Activated CD4-positive, alpha-beta memory T cell treated with anti-CD3 and anti-CD28 coated beads, Interleukin-2, amount 10 ng/mL, durations not matched to agents 7 days and 5 days (primary cell): ENCODE measurements around the gene ORC2. TPM values are rescaled to one million over a fixed set of nuclear protein-coding genes. Genes with fewer than 3 reads are reported as not detected.
"Not testable (repeated sequence)": the region's sequence is repeated elsewhere in the genome, so short reads cannot be mapped to it uniquely, and the experiment has no call there.

Experiments
- CTCF ChIA-PET: fragments of 350-600 bp; sonication (Branson Sonifier 250); formaldehyde crosslinking; loops from one replicate; lab custom pipeline; 2021; ENCODE audit warnings: antibody characterized with exemption, inconsistent platforms; lab: Charles Lee
- POLR2A ChIA-PET: fragments of 350-600 bp; sonication (Branson Sonifier 250); formaldehyde crosslinking; loops from one replicate; lab custom pipeline; 2021; ENCODE audit warnings: antibody characterized with exemption; lab: Charles Lee
- DNase-seq: peaks from one replicate; pipeline ENCODE4 v3.0.0-alpha.2; 2020
- H3K27ac Mint-ChIP-seq: one replicate; pipeline ENCODE4 v1.8.0; 2021; ENCODE audit warnings: mild to moderate bottlenecking, mixed read lengths
- H3K27me3 Mint-ChIP-seq: one replicate; pipeline ENCODE4 v1.8.0; 2021; ENCODE audit warnings: mixed read lengths
- H3K36me3 Mint-ChIP-seq: one replicate; pipeline ENCODE4 v1.8.0; 2021; ENCODE audit warnings: low read depth, mixed read lengths
- H3K4me1 Mint-ChIP-seq: one replicate; pipeline ENCODE4 v1.8.0; 2021; ENCODE audit warnings: mixed read lengths
- H3K4me3 Mint-ChIP-seq: one replicate; pipeline ENCODE4 v1.8.0; 2021; ENCODE audit warnings: mild to moderate bottlenecking, mixed read lengths
- H3K9me3 Mint-ChIP-seq: one replicate; pipeline ENCODE4 v1.8.0; 2021; ENCODE audit warnings: mixed read lengths
- total RNA-seq, 2 experiments: library from RNA; stranded (reverse); gene quantifications; one replicate each; pipeline ENCODE4 v1.2.3, GENCODE V29; 2021

Gene ORC2
- total RNA-seq, 2 experiments from 2014 or later: 50.8 to 51.6 TPM

GRCh38 chr2:200966770-200967169, 3.3 kb upstream of the ORC2 start:
- H3K4me1 Mint-ChIP-seq: peaks cover 53% of the 10 kb centered on the region

GRCh38 chr2:200964498-200964897, 1.0 kb upstream of the ORC2 start:
- Mint-ChIP-seq H3K9me3 (no peaks in the 10 kb centered on the region), H3K4me3 (peak overlapping the region; percentile 92), H3K4me1 (peaks cover 69% of the 10 kb centered on the region), H3K36me3 (peaks cover 23% of the 10 kb centered on the region), H3K27ac (peak overlapping the region; percentile 40), H3K27me3 (no peaks in the 10 kb centered on the region)
- POLR2A ChIA-PET: interaction anchor here (0.7 to 3.5 kb wide), 11 partner anchors 12 to 656 kb away, joined by 3 to 32 read pairs (median 10); partner anchors contain the start of genes CFLAR and CLK1
- no peak for DNase-seq
- CTCF ChIA-PET: interaction anchor here (0.6 to 3.6 kb wide), 9 partner anchors 10 to 268 kb away, joined by 3 to 54 read pairs (median 5); no protein-coding TSS in a partner anchor

More at GRCh38 chr2:200966770-200967169, 3.3 kb upstream of the ORC2 start:
- POLR2A ChIA-PET: interaction anchor here (0.8 to 2.5 kb wide), 5 partner anchors 10 to 216 kb away, joined by 3 to 7 read pairs (median 4); partner anchors contain the start of genes CASP10 and CLK1
- Mint-ChIP-seq H3K4me3 (no peak overlapping the region), H3K36me3 (peaks cover 23% of the 10 kb centered on the region), H3K9me3 (no peaks in the 10 kb centered on the region), H3K27ac (no peak overlapping the region), H3K27me3 (no peaks in the 10 kb centered on the region)
- no peak for DNase-seq
- CTCF ChIA-PET: interaction anchor here (1.0 to 1.8 kb wide), 4 partner anchors 12 to 192 kb away, joined by 5 to 6 read pairs (median 5); no protein-coding TSS in a partner anchor

- not testable (repeated sequence) for H3K27me3 Mint-ChIP-seq
Measured at GRCh38 chr2:200963918-200964252, 425 bp upstream of the ORC2 start.

GRCh38 chr2:200962811-200963123, 693 bp downstream of the ORC2 start:
- no peaks in the 10 kb centered on the region for H3K9me3 Mint-ChIP-seq
- no peak for DNase-seq
- peaks cover 27% of the 10 kb centered on the region for H3K36me3 Mint-ChIP-seq
- CTCF ChIA-PET: interaction anchor here (0.7 to 3.6 kb wide), 34 partner anchors 9 to 271 kb away, joined by 3 to 54 read pairs (median 5); partner anchors contain the start of genes CASP10, CFLAR, NIF3L1 and PPIL3
- H3K27me3 Mint-ChIP-seq: no peaks in the 10 kb centered on the region
- peak overlapping the region; percentile 92 for H3K4me3 Mint-ChIP-seq
- H3K27ac Mint-ChIP-seq: peak overlapping the region; percentile 86
- H3K4me1 Mint-ChIP-seq: peaks cover 69% of the 10 kb centered on the region
- POLR2A ChIA-PET: interaction anchor here (0.5 to 3.5 kb wide), 29 partner anchors 9 to 1350 kb away, joined by 3 to 32 read pairs (median 4); partner anchors contain the start of genes BZW1, CASP10, CFLAR and CLK1

More at GRCh38 chr2:200963918-200964252, 425 bp upstream of the ORC2 start:
- ChIA-PET CTCF (interaction anchor here (0.8 to 3.6 kb wide), 28 partner anchors 8 to 270 kb away, joined by 3 to 54 read pairs (median 6); partner anchors contain the start of genes CASP10, CFLAR, NIF3L1 and PPIL3), POLR2A (interaction anchor here (0.7 to 3.5 kb wide), 22 partner anchors 8 to 657 kb away, joined by 3 to 32 read pairs (median 4); partner anchors contain the start of genes CASP10, CFLAR, CLK1 and NIF3L1)
- H3K9me3 Mint-ChIP-seq, DNase-seq: not testable (repeated sequence)
- peaks cover 23% of the 10 kb centered on the region for H3K36me3 Mint-ChIP-seq
- peak overlapping the region; percentile 86 for H3K27ac Mint-ChIP-seq
- H3K4me1 Mint-ChIP-seq: peaks cover 72% of the 10 kb centered on the region
- peak overlapping the region; percentile 92 for H3K4me3 Mint-ChIP-seq

GRCh38 chr2:200961674-200962073, 1.8 kb downstream of the ORC2 start:
- no peak overlapping the region for H3K4me3 Mint-ChIP-seq
- ChIA-PET CTCF (interaction anchor here (3.6 kb wide), 1 partner anchor 106 kb away, joined by 54 read pairs; no protein-coding TSS in a partner anchor), POLR2A (no interaction called here)
- H3K27ac Mint-ChIP-seq: no peak overlapping the region
- no peaks in the 10 kb centered on the region for H3K9me3 Mint-ChIP-seq
- H3K27me3 Mint-ChIP-seq: no peaks in the 10 kb centered on the region
- peaks cover 32% of the 10 kb centered on the region for H3K36me3 Mint-ChIP-seq
- H3K4me1 Mint-ChIP-seq: peaks cover 64% of the 10 kb centered on the region
- no peak for DNase-seq

GRCh38 chr2:200950378-200950777, 13.1 kb downstream of the ORC2 start:
- H3K36me3 Mint-ChIP-seq: peaks cover 42% of the 10 kb centered on the region
- POLR2A ChIA-PET: interaction anchor here (1.2 kb wide), 2 partner anchors 10 to 122 kb away, joined by 3 to 5 read pairs; partner anchors contain the start of gene NDUFB3
- peaks cover 5% of the 10 kb centered on the region for H3K4me1 Mint-ChIP-seq
- no peak overlapping the region for H3K4me3 Mint-ChIP-seq
- CTCF ChIA-PET: interaction anchor here (0.9 kb wide), 1 partner anchor 13 kb away, joined by 4 read pairs; the partner anchor contains the start of gene ORC2
- no peak overlapping the region for H3K27ac Mint-ChIP-seq
- no peaks in the 10 kb centered on the region for H3K9me3 Mint-ChIP-seq
- no peaks in the 10 kb centered on the region for H3K27me3 Mint-ChIP-seq
- DNase-seq: no peak

- H3K27ac Mint-ChIP-seq: no peak overlapping the region
- peaks cover 28% of the 10 kb centered on the region for H3K4me1 Mint-ChIP-seq
Measured at GRCh38 chr2:200945395-200945729, 18.1 kb downstream of the ORC2 start.

GRCh38 chr2:200944467-200945394, 18.7 kb downstream of the ORC2 start:
- peaks cover 61% of the 10 kb centered on the region for H3K36me3 Mint-ChIP-seq
- peak; percentile 66 for DNase-seq
- H3K4me1 Mint-ChIP-seq: peaks cover 28% of the 10 kb centered on the region
- POLR2A ChIA-PET: interaction anchor here (0.6 to 3.0 kb wide), 4 partner anchors 19 to 225 kb away, joined by 3 to 17 read pairs (median 3); partner anchors contain the start of gene ORC2
- no peak overlapping the region for H3K4me3 Mint-ChIP-seq
- CTCF ChIA-PET: interaction anchor here (0.5 to 1.6 kb wide), 8 partner anchors 18 to 288 kb away, joined by 3 to 6 read pairs (median 4); partner anchors contain the start of genes HYCC2 and ORC2
- H3K9me3 Mint-ChIP-seq: no peaks in the 10 kb centered on the region
- H3K27me3 Mint-ChIP-seq: no peaks in the 10 kb centered on the region
- H3K27ac Mint-ChIP-seq: peak overlapping the region; percentile 31

More at GRCh38 chr2:200945395-200945729, 18.1 kb downstream of the ORC2 start:
- POLR2A ChIA-PET: interaction anchor here (0.9 to 3.0 kb wide), 3 partner anchors 18 to 224 kb away, joined by 3 to 17 read pairs (median 3); partner anchors contain the start of gene ORC2
- Mint-ChIP-seq H3K36me3 (peaks cover 60% of the 10 kb centered on the region), H3K9me3 (no peaks in the 10 kb centered on the region), H3K27me3 (no peaks in the 10 kb centered on the region), H3K4me3 (no peak overlapping the region)
- CTCF ChIA-PET: interaction anchor here (0.5 to 1.6 kb wide), 6 partner anchors 18 to 287 kb away, joined by 3 to 6 read pairs (median 4); partner anchors contain the start of gene ORC2
- no peak for DNase-seq

GRCh38 chr2:200943527-200944105, 19.8 kb downstream of the ORC2 start:
- ChIA-PET CTCF (interaction anchor here (0.7 to 0.8 kb wide), 3 partner anchors 67 to 127 kb away, joined by 3 read pairs; partner anchors contain the start of gene HYCC2), POLR2A (interaction anchor here (3.0 kb wide), 1 partner anchor 20 kb away, joined by 17 read pairs; the partner anchor contains the start of gene ORC2)
- H3K27ac Mint-ChIP-seq: no peak overlapping the region
- H3K9me3 Mint-ChIP-seq: no peaks in the 10 kb centered on the region
- peaks cover 60% of the 10 kb centered on the region for H3K36me3 Mint-ChIP-seq
- peaks cover 28% of the 10 kb centered on the region for H3K4me1 Mint-ChIP-seq
- no peak for DNase-seq
- no peak overlapping the region for H3K4me3 Mint-ChIP-seq
- no peaks in the 10 kb centered on the region for H3K27me3 Mint-ChIP-seq

- Mint-ChIP-seq H3K36me3 (peaks cover 59% of the 10 kb centered on the region), H3K9me3 (no peaks in the 10 kb centered on the region), H3K27ac (no peak overlapping the region), H3K4me3 (no peak overlapping the region), H3K4me1 (peaks cover 18% of the 10 kb centered on the region), H3K27me3 (no peaks in the 10 kb centered on the region)
- CTCF ChIA-PET: interaction anchor here (1.1 kb wide), 1 partner anchor 50 kb away, joined by 3 read pairs; no protein-coding TSS in a partner anchor
- no peak for DNase-seq
- POLR2A ChIA-PET: no interaction called here
Measured at GRCh38 chr2:200939832-200940231, 23.6 kb downstream of the ORC2 start.

- no peak for DNase-seq
- H3K36me3 Mint-ChIP-seq: peaks cover 40% of the 10 kb centered on the region
- peaks cover 12% of the 10 kb centered on the region for H3K4me1 Mint-ChIP-seq
- POLR2A ChIA-PET: interaction anchor here (1.0 kb wide), 1 partner anchor 32 kb away, joined by 3 read pairs; no protein-coding TSS in a partner anchor
- H3K27me3 Mint-ChIP-seq: no peaks in the 10 kb centered on the region
- H3K4me3 Mint-ChIP-seq: no peak overlapping the region
- no peak overlapping the region for H3K27ac Mint-ChIP-seq
- H3K9me3 Mint-ChIP-seq: no peaks in the 10 kb centered on the region
- CTCF ChIA-PET: interaction anchor here (0.7 to 1.2 kb wide), 2 partner anchors 30 to 32 kb away, joined by 3 read pairs; partner anchors contain the start of gene ORC2
Measured at GRCh38 chr2:200930947-200931626, 32.4 kb downstream of the ORC2 start.
